ENCODE results near the gene MATN4. TPM values are rescaled to one million over a fixed set of nuclear protein-coding genes. Genes with fewer than 3 reads are reported as not detected.

MATN4 gene
- total RNA-seq, 2 donors from 2014 or later = 0.31 to 1.4 TPM

DNA sequence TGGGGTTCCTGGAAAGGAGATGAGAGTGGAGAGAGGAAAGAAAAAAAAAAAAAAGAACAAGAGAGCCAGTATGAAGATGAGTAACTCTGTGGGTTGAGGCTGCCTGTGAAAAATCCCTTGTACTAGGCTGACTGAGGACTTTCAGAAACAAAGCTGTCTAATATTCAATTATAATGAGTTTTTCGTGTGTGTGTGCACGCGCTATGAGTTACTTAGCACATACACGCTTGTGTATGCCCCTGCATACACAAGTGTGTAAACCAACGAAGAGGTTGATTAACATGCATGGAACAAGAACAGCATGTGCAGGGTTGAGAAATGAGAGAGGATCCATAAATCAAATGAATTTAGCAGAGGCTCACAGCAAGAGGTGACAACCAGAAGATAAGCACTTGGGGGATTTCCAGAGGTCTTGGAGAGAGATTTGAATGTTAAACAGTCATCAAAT lies 6.3 kb downstream of the MATN4 start:
- Mint-ChIP-seq H3K4me1 (ENCODE audit: low read depth in 2 of 2) (peaks cover 6 to 21% of the 10 kb centered on the region in 2 donors), H3K27me3 (peaks cover 17 to 31% of the 10 kb centered on the region in 2 donors), H3K9me3 (no peaks in the 10 kb centered on the region), H3K27ac (peak overlapping the region in 1 of 2 donors; percentile 79), H3K4me3 (peak overlapping the region; percentile 74), H3K36me3 (no peaks in the 10 kb centered on the region)
- ATAC-seq (peak in 1 of 2 donors; percentile 61), DNase-seq (ENCODE audit: low spot score) (no peak)

DNA sequence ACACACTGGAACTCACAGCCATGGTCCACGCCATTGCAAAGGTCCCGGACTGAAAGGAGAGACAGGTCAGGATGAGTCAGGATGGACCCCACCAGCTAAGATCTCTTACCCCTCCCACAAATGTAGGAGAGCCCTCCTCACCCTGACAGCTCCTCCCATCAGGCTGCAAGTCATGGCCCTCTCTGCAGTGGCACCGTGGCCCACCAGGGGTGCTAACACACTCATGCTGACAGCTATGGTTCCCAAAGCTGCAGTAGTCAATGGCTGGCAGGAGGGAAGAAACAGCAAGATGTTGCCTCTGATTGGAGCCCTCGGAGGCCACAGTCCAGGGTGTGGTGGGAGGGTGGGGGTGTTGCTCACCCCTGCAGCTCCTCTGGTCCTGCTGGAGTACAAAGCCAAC lies 7.1 kb downstream of the MATN4 start:
- DNase-seq (ENCODE audit: low spot score) = no peak

GRCh38 chr20:45299786-45300185 lies 8.3 kb downstream of the MATN4 start:
- DNase-seq (ENCODE audit: low spot score) (no peak), ATAC-seq (no peak)
- H3K27ac Mint-ChIP-seq = no peak overlapping the region
- H3K9me3 Mint-ChIP-seq = no peaks in the 10 kb centered on the region
- H3K4me3 Mint-ChIP-seq = no peak overlapping the region
- no peaks in the 10 kb centered on the region for H3K36me3 Mint-ChIP-seq
- peaks cover 14 to 35% of the 10 kb centered on the region in 2 donors for H3K27me3 Mint-ChIP-seq
- peaks cover 6 to 21% of the 10 kb centered on the region in 2 donors for H3K4me1 Mint-ChIP-seq (ENCODE audit: low read depth in 2 of 2)

More for the DNA sequence above, 7.1 kb downstream of the MATN4 start:
- H3K4me3 Mint-ChIP-seq = no peak overlapping the region
- peaks cover 6 to 21% of the 10 kb centered on the region in 2 donors for H3K4me1 Mint-ChIP-seq (ENCODE audit: low read depth in 2 of 2)
- ATAC-seq = peak; percentile 63 to 67
- H3K9me3 Mint-ChIP-seq = no peaks in the 10 kb centered on the region
- H3K27ac Mint-ChIP-seq = no peak overlapping the region
- no peaks in the 10 kb centered on the region for H3K36me3 Mint-ChIP-seq
- H3K27me3 Mint-ChIP-seq = peaks cover 22 to 35% of the 10 kb centered on the region in 2 donors

DNA sequence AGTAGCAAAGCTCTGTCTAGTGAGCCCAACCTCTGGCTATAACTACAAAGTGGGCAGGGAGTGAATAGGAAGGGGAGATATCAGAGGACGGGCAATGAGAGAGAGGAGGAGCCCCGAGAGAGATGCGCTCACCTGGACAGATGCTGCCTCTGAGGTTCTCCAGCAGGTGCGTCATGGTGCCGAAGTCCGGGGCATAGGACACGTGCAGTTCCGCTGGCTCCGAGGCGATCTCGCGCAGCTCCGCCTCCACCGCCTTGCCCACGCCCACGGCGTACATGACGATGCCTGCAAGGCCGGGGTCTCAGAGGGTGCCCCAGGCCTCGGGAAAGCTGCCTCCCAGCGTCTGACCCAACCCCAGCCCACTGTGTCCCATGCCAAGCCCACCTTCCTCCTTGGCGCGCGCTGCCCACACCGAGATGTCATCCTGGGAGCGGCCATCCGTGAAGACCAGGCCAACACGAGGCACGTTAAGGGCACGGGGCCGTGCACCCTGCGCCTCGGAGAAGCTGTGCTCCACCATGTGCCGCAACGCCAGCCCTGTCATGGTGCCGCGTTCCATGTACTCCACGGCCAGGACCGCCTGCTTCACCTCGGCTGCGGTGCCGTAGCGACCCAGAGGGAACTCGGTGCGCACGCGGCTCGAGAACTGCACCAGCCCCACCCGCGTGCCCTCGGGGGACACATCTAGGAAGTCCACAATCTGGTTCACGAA lies 10.2 kb downstream of the MATN4 start:
- Mint-ChIP-seq H3K4me1 (ENCODE audit: low read depth in 2 of 2) (peaks cover 7 to 20% of the 10 kb centered on the region in 2 donors), H3K4me3 (no peak overlapping the region), H3K27ac (no peak overlapping the region), H3K36me3 (no peaks in the 10 kb centered on the region), H3K27me3 (peaks cover 5 to 24% of the 10 kb centered on the region in 2 donors), H3K9me3 (no peaks in the 10 kb centered on the region)
- no peak for ATAC-seq
- DNase-seq (ENCODE audit: low spot score) = no peak

- no peak for DNase-seq (ENCODE audit: low spot score)
- no peak for ATAC-seq
- H3K27ac Mint-ChIP-seq = no peak overlapping the region
- peaks cover 4 to 12% of the 10 kb centered on the region in 2 donors for H3K4me1 Mint-ChIP-seq (ENCODE audit: low read depth in 2 of 2)
- peaks cover 11 to 25% of the 10 kb centered on the region in 2 donors for H3K27me3 Mint-ChIP-seq
- H3K36me3 Mint-ChIP-seq = no peaks in the 10 kb centered on the region
- H3K9me3 Mint-ChIP-seq = no peaks in the 10 kb centered on the region
- H3K4me3 Mint-ChIP-seq = no peak overlapping the region
Measured at GRCh38 chr20:45294659-45295058, 13.4 kb downstream of the MATN4 start.

DNA sequence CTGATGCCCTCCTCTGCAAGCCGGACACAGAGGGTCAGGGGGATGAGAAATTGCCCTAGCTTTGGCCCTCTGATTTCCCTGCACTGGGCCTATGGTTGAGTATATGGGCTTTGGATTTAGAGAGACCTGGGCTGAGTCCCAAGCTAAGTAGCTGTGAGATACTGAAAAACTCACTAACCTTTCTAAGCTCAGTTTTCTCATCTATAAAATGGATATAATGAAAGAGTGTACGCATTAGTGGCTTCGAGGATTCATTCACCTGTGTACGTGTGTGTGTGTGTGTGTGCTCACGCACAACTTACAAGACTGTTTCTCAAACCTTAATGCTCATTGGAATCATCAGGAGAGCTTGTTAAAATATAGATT lies 14.1 kb downstream of the MATN4 start:
- Mint-ChIP-seq H3K36me3 (no peaks in the 10 kb centered on the region), H3K4me1 (ENCODE audit: low read depth in 2 of 2) (peaks cover 4 to 12% of the 10 kb centered on the region in 2 donors), H3K27me3 (peaks cover 16 to 23% of the 10 kb centered on the region in 2 donors), H3K9me3 (no peaks in the 10 kb centered on the region), H3K27ac (no peak overlapping the region), H3K4me3 (peak overlapping the region; percentile 64)
- DNase-seq (ENCODE audit: low spot score) = no peak
- ATAC-seq = no peak

DNA sequence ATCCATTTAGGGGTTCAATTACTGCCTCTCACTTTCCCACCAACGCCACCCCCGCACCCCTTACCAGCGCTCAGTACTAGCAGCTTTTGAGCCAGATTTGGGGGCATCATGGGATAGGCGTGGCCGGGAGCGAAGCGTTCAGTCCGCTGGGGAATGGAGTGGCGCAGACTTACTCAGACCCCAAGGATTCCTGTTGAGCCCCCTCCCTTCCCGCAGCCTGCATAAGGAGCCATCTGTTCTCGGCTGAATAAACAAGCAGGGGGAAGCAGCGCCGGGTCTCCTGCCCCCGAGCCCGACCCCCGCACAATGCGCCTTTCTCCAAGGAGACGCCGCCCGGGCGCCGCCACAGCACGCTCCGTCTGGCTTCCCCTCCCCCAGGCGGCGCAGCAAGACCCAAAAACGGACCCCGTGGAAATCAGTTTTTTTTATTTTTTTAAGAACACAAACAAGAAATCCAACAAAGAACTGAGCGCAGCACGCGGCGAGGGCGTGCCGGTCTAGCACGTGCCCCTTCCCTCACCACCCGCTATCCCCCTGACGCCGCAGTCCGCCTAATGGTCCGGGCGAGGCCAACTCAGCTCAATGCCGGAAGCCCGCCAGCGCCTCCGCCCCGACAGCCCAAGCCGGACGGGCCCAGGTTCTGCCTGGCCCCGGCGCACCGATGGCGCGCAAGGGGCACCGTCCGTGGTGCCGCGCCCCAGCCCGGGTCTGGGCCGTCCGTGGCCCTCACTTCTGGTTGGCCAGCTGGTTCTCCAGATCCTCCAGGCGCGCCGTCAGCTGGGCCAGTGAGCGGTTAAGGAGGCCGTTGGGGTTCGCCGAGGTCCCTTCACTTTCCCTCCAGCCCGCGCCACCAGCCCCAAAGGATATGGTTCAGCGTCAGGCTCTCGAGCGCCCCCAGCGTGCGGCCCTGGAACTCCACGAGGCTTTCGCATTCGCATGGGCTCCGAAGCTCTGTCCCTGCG lies 14.8 kb downstream of the MATN4 start:
- Mint-ChIP-seq H3K36me3 (no peaks in the 10 kb centered on the region), H3K4me3 (peak overlapping the region; percentile 64), H3K9me3 (no peaks in the 10 kb centered on the region), H3K27me3 (peaks cover 23 to 29% of the 10 kb centered on the region in 2 donors), H3K27ac (no peak overlapping the region), H3K4me1 (ENCODE audit: low read depth in 2 of 2) (peaks cover 4 to 12% of the 10 kb centered on the region in 2 donors)
- DNase-seq (ENCODE audit: low spot score) (peak; percentile 88), ATAC-seq (peak; percentile 90 to 93)

- no peak overlapping the region for H3K27ac Mint-ChIP-seq
- peaks cover 4 to 12% of the 10 kb centered on the region in 2 donors for H3K4me1 Mint-ChIP-seq (ENCODE audit: low read depth in 2 of 2)
- H3K36me3 Mint-ChIP-seq = no peaks in the 10 kb centered on the region
- peak overlapping the region; percentile 64 for H3K4me3 Mint-ChIP-seq
- no peak for DNase-seq (ENCODE audit: low spot score)
- peaks cover 29 to 32% of the 10 kb centered on the region in 2 donors for H3K27me3 Mint-ChIP-seq
- no peak for ATAC-seq
- H3K9me3 Mint-ChIP-seq = no peaks in the 10 kb centered on the region
Measured at GRCh38 chr20:45292343-45292742, 15.8 kb downstream of the MATN4 start.

DNA sequence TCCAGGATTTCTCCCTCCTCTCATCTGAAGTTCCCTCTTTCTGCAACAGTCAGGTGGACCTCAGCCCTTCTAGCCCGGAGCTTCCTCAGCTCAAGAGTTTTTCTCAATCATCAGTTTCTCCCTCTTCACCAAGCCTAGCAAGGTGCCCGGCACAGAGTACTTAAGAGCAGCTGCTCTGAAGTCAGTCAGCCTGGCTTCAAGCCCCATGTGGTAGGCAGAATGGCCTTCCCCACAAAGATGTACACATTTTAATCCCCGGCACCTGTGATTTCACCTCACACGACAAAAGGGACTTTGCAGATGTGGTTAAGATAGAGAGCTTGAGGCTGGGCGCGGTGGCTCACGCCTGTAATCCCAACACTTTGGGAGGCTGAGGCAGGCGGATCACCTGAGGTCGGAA lies 16.6 kb downstream of the MATN4 start:
- H3K4me1 Mint-ChIP-seq (ENCODE audit: low read depth in 2 of 2) = peaks cover 4 to 12% of the 10 kb centered on the region in 2 donors
- H3K4me3 Mint-ChIP-seq = no peak overlapping the region
- no peak for DNase-seq (ENCODE audit: low spot score)
- H3K9me3 Mint-ChIP-seq = no peaks in the 10 kb centered on the region
- H3K27me3 Mint-ChIP-seq = peaks cover 32 to 36% of the 10 kb centered on the region in 2 donors
- no peak for ATAC-seq
- H3K27ac Mint-ChIP-seq = no peak overlapping the region
- H3K36me3 Mint-ChIP-seq = no peaks in the 10 kb centered on the region

- ATAC-seq (peak in 1 of 2 donors; percentile 43), DNase-seq (ENCODE audit: low spot score) (peak; percentile 64)
- peaks cover 27 to 32% of the 10 kb centered on the region in 2 donors for H3K27me3 Mint-ChIP-seq
- H3K36me3 Mint-ChIP-seq = no peaks in the 10 kb centered on the region
- H3K4me3 Mint-ChIP-seq = no peak overlapping the region
- H3K27ac Mint-ChIP-seq = no peak overlapping the region
- H3K9me3 Mint-ChIP-seq = no peaks in the 10 kb centered on the region
- H3K4me1 Mint-ChIP-seq (ENCODE audit: low read depth in 2 of 2) = peaks cover 4 to 12% of the 10 kb centered on the region in 2 donors
Measured at GRCh38 chr20:45290677-45291355, 17.3 kb downstream of the MATN4 start.

DNA sequence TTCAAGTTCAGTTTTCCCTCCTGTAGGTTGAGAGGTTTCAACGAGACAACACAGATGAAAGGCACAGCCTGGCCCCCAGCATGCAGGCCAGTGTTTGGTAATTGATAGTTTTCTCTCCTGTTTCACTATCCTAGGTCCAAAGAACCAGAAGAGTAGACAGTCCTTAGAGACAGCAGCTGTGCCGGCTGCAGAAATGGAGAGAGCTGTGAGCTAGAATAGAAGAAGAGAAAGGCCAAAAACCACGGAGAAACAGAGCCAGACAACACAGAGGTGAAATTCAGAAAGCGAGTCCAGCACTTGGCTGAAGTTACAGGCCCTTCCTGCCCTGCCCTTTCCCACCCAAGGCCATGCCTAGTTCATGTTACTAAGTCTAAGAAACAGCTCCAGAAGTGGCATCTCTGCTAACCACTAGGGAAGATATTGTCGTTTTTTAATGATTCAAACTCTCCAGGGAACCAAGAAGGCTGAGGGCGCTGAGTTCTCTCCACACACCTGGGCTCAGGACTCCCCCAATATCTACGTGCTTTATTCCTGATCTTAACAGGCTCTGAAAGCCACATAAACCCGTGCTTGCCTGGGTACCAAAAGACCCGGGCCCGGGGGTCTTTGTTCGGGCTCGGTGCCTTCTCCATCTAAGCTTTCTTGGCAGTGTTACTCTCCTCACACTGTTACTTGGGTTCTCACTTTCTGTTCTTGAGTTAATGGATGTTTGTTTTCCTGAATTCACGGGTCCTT lies 18.0 kb downstream of the MATN4 start:
- Mint-ChIP-seq H3K27ac (no peak overlapping the region), H3K4me1 (ENCODE audit: low read depth in 2 of 2) (peaks cover 4 to 12% of the 10 kb centered on the region in 2 donors), H3K9me3 (no peaks in the 10 kb centered on the region), H3K27me3 (peaks cover 27 to 32% of the 10 kb centered on the region in 2 donors), H3K36me3 (no peaks in the 10 kb centered on the region), H3K4me3 (no peak overlapping the region)
- DNase-seq (ENCODE audit: low spot score) = no peak
- no peak for ATAC-seq

DNA sequence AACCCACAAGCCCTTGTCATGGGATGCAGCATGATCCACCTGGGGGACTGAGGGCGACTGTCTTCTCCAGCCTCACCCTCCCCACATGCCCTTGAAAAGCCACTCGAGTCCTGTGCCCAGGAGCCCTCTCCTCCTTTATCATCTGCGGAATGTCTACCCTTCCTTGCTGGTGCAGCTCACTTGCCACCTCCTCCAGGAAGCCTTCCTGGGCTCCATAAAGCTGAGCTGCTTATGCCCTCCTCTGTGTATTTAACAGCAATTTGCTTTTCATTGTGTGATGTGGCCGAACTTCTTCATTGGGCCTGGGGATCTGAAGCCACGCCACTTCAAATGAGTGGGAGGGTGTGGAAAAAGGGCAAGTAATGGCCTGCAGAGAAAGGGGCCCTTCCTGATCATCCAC lies 19.2 kb downstream of the MATN4 start:
- no peak for DNase-seq (ENCODE audit: low spot score)
- H3K36me3 Mint-ChIP-seq = no peaks in the 10 kb centered on the region
- no peaks in the 10 kb centered on the region for H3K9me3 Mint-ChIP-seq

GRCh38 chr20:45288376-45288775 lies 19.7 kb downstream of the MATN4 start:
- ATAC-seq = no peak
- Mint-ChIP-seq H3K4me1 (ENCODE audit: low read depth in 2 of 2) (peaks cover 0 to 6% of the 10 kb centered on the region in 2 donors), H3K36me3 (no peaks in the 10 kb centered on the region), H3K9me3 (no peaks in the 10 kb centered on the region), H3K27me3 (peaks cover 28 to 39% of the 10 kb centered on the region in 2 donors), H3K27ac (no peak overlapping the region), H3K4me3 (no peak overlapping the region)
- DNase-seq (ENCODE audit: low spot score) = no peak

More for the DNA sequence above, 19.2 kb downstream of the MATN4 start:
- no peak for ATAC-seq
- peaks cover 28 to 36% of the 10 kb centered on the region in 2 donors for H3K27me3 Mint-ChIP-seq
- no peak overlapping the region for H3K27ac Mint-ChIP-seq
- H3K4me1 Mint-ChIP-seq (ENCODE audit: low read depth in 2 of 2) = peaks cover 3 to 8% of the 10 kb centered on the region in 2 donors
- no peak overlapping the region for H3K4me3 Mint-ChIP-seq

Data from natural killer cell treated with Interleukin-12 subunit alpha and Interleukin-12 subunit beta and Interleukin-15 and Interleukin-18, amount 100 ng/mL, for 72 hours (primary cell).